Measurements from ENCODE around the gene NEK9.
"Not testable (repeated sequence)": the region's sequence is repeated elsewhere in the genome, so short reads cannot be mapped to it uniquely, and the experiment has no call there.

NEK9 gene

DNA sequence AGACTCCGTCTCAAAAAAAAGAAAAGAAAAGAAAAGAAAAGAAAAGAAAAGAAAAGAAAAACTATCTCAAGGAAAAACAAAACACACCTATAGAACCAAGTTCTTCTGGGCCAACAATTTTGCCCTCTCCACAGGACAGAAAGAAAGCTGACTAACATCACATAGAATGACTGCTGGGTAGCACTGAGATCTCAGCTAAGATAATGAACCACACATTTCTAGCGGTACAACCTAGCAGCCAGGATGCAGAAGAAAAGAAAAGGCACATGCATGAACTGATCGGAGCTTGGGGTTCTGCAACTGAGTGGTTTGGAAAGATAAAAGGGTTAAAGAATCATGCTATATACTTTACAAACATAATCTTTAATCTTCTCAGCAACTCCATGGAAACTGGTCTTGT, 30.1 kb upstream of the NEK9 start:
- Histone ChIP-seq H3K4me3 (no peak overlapping the region), H3K4me1 (peaks cover 23% of the 10 kb centered on the region), H3K9me3 (no peaks in the 10 kb centered on the region), H3K27me3 (ENCODE audit: low read depth) (no peaks in the 10 kb centered on the region), H3K36me3 (replicated peaks) (peaks cover 3% of the 10 kb centered on the region)
- in situ Hi-C loops (cut with MboI; ENCODE audit: low sequenced_read_pairs): no loop called here
- DNase-seq (ENCODE audit: low spot score in 2 of 2): no peak

DNA sequence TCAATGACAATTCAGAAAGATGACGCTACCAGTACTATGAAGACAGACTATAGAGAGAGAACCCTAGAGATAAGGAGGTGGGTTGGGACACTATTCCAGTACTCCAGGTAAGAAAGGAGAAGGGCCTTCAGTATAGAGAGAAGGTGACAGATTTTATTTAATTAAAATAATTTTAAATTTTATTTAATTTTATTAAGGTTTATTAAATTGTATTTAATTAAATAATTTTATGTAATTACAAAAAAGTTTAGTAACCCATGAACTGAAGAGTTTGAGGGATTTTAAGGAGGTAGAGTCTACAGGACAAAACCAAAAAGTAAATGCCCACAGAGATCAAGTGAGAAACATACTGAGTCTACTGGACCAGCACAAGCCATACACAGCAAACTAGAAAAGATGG, 29.3 kb upstream of the NEK9 start:
- peaks cover 23% of the 10 kb centered on the region for H3K4me1 ChIP-seq
- H3K27me3 ChIP-seq (ENCODE audit: low read depth): no peaks in the 10 kb centered on the region
- no peaks in the 10 kb centered on the region for H3K9me3 ChIP-seq
- H3K36me3 ChIP-seq (replicated peaks): peaks cover 8% of the 10 kb centered on the region
- in situ Hi-C loops (cut with MboI; ENCODE audit: low sequenced_read_pairs): no loop called here
- no peak overlapping the region for H3K4me3 ChIP-seq
- DNase-seq (ENCODE audit: low spot score in 2 of 2): no peak

DNA sequence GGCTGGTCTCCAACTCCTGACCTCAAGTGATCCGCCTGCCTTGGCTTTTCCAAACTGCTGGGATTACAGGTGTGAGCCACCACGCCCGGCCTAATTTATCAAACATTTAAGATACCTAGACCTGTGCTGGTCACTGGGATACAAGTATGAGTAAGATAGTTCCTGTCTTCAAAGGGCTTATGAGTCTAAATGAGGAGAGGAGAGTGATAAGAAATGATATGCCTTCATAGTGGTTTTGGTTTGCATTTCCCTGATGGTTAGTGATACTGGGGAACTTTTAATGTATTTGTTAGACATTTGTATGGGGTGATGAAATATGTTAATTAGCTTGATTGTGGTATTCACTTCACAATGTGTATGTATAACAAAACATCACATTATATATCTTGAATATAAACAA, 28.3 kb upstream of the NEK9 start:
- Histone ChIP-seq H3K4me1 (peaks cover 23% of the 10 kb centered on the region), H3K27me3 (ENCODE audit: low read depth) (no peaks in the 10 kb centered on the region), H3K36me3 (replicated peaks) (peaks cover 8% of the 10 kb centered on the region), H3K4me3 (no peak overlapping the region), H3K9me3 (no peaks in the 10 kb centered on the region)
- DNase-seq (ENCODE audit: low spot score in 2 of 2): no peak
- in situ Hi-C loops (cut with MboI; ENCODE audit: low sequenced_read_pairs): no loop called here

DNA sequence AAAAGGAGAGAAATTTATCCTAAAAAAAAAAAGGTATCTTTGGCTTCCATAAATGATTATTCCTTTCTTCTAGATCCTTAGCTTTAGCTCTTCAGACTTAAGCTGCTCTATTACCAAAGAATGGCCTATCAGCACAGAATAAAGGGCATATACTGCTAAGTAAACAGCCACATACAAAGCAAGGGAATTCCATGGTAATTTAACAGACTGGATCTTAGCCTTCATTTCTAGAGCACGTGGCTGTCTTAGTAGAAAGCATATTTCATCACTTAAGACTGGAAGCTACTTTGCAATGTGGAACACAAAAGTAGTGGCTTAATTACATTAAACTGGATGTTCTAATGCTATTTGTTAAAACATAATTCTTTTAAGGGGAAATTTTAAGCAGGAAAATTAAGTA, 26.4 kb upstream of the NEK9 start:
- H3K36me3 ChIP-seq (replicated peaks): peaks cover 11% of the 10 kb centered on the region
- H3K4me3 ChIP-seq: no peak overlapping the region
- peaks cover 17% of the 10 kb centered on the region for H3K4me1 ChIP-seq
- H3K9me3 ChIP-seq: no peaks in the 10 kb centered on the region
- no peaks in the 10 kb centered on the region for H3K27me3 ChIP-seq (ENCODE audit: low read depth)
- DNase-seq (ENCODE audit: low spot score in 2 of 2): peak; percentile 24 to 95
- in situ Hi-C loops (cut with MboI; ENCODE audit: low sequenced_read_pairs): no loop called here

DNA sequence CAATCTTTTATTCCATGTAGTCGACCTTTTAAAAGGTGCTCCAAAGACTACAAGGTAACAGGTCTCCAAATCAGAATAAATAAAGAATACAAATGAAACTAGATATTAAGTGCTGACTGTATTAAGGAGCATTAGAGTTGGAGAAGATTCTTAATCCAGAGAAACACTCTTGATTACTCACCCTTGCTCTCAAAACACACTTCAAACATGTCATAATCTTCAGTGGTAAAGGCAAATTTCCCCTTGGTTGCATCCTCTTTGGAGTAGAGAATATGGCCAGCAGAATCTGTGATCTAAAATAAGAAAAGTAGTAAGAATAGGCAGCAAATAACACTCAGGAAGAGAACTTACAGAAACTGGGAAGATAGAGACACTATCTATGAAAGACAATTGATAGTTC, 25.0 kb upstream of the NEK9 start:
- Histone ChIP-seq H3K9me3 (no peaks in the 10 kb centered on the region), H3K4me1 (peaks cover 17% of the 10 kb centered on the region), H3K36me3 (replicated peaks) (peaks cover 11% of the 10 kb centered on the region), H3K27me3 (ENCODE audit: low read depth) (no peaks in the 10 kb centered on the region), H3K4me3 (no peak overlapping the region)
- no peak for DNase-seq (ENCODE audit: low spot score in 2 of 2)
- in situ Hi-C loops (cut with MboI; ENCODE audit: low sequenced_read_pairs): no loop called here

DNA sequence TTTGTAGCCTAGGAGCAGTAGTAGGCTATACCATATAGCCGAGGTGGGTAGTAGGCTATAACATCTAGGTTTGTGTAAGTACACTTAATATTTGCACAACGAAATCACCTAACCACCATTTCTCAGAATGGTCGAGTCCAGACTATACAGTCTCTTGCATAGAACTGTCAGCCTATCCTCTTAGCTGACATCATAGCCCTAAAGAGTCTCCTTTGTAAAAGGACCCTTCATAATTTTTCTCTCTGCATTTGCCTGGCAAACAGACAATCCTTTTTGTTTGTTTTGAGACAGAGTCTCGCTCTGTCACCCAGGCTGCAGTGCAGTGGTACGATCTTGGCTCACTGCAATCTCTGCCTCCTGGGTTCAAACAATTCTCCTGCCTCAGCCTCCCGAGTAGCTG, 23.8 kb upstream of the NEK9 start:
- Histone ChIP-seq H3K4me1 (peaks cover 16% of the 10 kb centered on the region), H3K36me3 (replicated peaks) (peaks cover 19% of the 10 kb centered on the region)
- not testable (repeated sequence) for H3K4me3 ChIP-seq

DNA sequence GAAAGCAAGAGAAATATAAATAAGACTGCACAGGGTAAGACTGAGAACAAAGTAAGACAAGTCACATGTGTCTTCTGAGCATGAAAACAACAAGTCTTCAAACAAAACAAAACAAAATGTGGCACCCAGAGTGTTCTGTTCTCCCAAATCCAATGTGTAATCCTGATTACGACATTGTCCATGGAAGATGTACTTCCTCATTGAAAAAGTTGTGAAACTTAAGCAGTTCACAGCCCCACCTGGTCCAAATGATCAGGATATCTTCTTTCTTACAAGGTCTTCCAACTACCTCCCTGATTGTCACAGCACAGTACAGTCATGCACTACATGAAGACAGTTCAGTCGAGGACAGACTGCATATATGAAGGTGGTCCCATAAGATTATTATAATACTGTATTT, 23.3 kb upstream of the NEK9 start:
- Histone ChIP-seq H3K36me3 (replicated peaks) (peaks cover 19% of the 10 kb centered on the region), H3K4me1 (peaks cover 11% of the 10 kb centered on the region), H3K27me3 (ENCODE audit: low read depth) (no peaks in the 10 kb centered on the region), H3K4me3 (no peak overlapping the region), H3K9me3 (no peaks in the 10 kb centered on the region)
- in situ Hi-C loops (cut with MboI; ENCODE audit: low sequenced_read_pairs): no loop called here
- DNase-seq (ENCODE audit: low spot score in 2 of 2): no peak

More for the DNA sequence above, 23.8 kb upstream of the NEK9 start:
- in situ Hi-C loops (cut with MboI; ENCODE audit: low sequenced_read_pairs); H3K27me3 ChIP-seq (ENCODE audit: low read depth); DNase-seq (ENCODE audit: low spot score in 2 of 2); H3K9me3 ChIP-seq: not testable (repeated sequence)

DNA sequence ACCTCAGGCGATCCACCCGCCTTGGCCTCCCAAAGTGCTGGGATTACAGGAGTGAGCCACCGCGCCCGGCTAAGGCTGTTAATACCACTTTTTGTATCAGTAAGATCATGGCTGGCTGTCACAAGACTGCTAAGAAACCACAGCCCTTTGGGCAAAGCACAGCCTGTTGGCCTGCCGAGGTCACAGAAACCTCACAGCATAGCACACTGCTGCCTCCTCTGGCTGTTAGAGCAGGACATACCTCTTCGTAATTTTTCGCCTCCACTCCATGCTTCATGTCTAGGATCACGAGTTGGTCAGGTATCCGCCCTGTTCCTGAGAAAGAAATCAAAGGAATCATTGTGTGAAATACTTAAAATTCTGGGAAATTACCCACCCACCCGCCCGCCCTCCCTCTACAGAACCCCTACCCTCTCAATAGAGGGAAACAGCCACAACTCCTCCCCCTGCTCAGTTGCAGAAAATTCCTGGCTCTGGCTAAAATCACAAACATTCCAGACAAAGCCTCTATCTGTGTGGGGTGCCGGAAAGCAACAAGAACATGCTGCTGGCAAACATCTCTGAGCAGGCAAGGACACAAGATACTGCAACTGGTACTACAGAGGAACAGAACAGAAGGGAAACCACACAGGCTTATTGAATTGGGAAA, 20.7 kb upstream of the NEK9 start:
- no peaks in the 10 kb centered on the region for H3K9me3 ChIP-seq
- H3K27me3 ChIP-seq (ENCODE audit: low read depth): no peaks in the 10 kb centered on the region
- peaks cover 2% of the 10 kb centered on the region for H3K4me1 ChIP-seq
- in situ Hi-C loops (cut with MboI; ENCODE audit: low sequenced_read_pairs): loop anchor here (25.0 kb wide), 1 partner anchor 515 kb away; the partner anchor contains the start of genes ERG28 and TTLL5
- DNase-seq (ENCODE audit: low spot score in 2 of 2): no peak
- H3K36me3 ChIP-seq (replicated peaks): peaks cover 22% of the 10 kb centered on the region
- no peak overlapping the region for H3K4me3 ChIP-seq

DNA sequence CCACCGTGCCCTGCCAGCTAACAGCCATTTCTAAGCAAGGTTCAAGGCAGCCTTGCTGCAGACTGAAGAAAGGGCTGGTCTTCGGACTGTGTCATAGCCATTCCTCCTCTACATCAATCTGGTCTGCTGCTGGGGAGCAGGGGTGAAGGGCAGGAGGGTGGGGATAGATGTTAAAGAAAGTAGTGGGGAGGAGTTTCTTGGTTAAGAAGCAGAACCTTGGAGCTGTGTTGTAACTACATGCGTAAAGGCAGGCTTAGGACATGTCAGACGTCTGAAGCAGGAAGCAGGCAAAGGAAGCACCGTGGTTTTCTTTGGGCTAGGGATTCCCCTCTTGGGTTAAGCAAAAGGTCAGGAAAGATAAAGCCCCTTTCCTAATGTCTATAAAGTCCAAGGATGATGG, 18.1 kb upstream of the NEK9 start:
- Histone ChIP-seq H3K4me1 (no peaks in the 10 kb centered on the region), H3K36me3 (replicated peaks) (peaks cover 14% of the 10 kb centered on the region)
- in situ Hi-C loops (cut with MboI; ENCODE audit: low sequenced_read_pairs): loop anchor here (25.0 kb wide), 1 partner anchor 517 kb away; the partner anchor contains the start of genes ERG28 and TTLL5

DNA sequence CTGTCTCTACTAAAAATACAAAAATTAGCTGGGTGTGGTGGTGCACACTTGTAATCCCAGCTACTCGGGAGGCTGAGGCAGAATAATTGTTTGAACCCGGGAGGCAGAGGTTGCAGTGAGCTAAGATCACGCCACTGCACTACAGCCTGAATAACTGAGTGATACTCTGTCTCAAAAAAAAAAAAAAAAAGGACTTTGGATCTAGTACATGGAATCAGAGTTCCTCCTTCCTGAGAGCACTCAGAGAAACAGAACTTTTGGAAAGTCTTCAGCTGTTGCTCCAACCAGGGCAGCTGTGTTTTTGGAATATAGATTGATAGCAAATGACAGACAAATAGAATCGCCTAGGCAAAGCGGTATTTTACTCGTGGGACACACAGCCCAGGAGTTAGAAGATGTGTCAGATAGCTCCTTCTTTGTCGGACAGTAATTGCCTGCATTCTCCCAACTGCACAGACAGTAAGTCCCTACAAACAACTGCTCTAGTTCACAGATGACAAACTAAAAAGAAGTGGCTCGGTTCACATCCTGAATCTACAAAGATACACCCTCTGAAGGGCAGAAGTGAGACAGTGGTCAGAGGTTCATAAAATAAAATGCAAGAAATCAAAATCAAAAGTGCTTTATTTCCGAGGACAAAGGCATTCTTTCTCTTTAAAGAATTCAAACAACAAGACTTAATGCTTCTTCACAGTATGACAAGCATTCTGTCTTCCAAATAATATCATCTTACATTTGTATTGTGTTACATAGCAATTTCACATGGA, 17.1 kb upstream of the NEK9 start:
- DNase-seq (ENCODE audit: low spot score in 2 of 2): no peak
- H3K27me3 ChIP-seq (ENCODE audit: low read depth): no peaks in the 10 kb centered on the region
- H3K4me1 ChIP-seq: peaks cover 2% of the 10 kb centered on the region
- in situ Hi-C loops (cut with MboI; ENCODE audit: low sequenced_read_pairs): loop anchor here (25.0 kb wide), 1 partner anchor 518 kb away; the partner anchor contains the start of genes ERG28 and TTLL5
- H3K4me3 ChIP-seq: no peak overlapping the region
- peaks cover 14% of the 10 kb centered on the region for H3K36me3 ChIP-seq (replicated peaks)
- H3K9me3 ChIP-seq: no peaks in the 10 kb centered on the region

More for the DNA sequence above, 18.1 kb upstream of the NEK9 start:
- no peak overlapping the region for H3K4me3 ChIP-seq
- H3K27me3 ChIP-seq (ENCODE audit: low read depth): no peaks in the 10 kb centered on the region
- H3K9me3 ChIP-seq: no peaks in the 10 kb centered on the region
- DNase-seq (ENCODE audit: low spot score in 2 of 2): no peak

DNA sequence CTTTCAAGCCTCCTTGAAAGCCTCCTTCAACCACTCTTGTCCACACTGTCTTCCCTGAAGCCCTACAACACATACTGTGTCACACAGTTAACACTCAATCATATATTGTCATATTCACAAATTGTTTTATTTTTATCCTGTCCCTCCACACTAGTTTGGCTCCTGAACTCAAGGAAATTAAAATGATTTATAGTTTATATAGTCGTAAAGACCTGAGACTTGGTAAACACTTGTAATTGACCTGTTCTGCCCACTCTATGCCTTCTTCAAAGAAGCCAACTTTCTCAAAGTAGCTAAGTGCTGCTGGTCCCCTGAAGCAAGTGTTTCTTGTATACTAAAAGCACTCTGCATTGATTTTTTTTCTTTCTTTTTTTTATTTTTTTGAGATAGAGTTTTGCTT, 15.6 kb upstream of the NEK9 start:
- Histone ChIP-seq H3K36me3 (replicated peaks) (peaks cover 12% of the 10 kb centered on the region), H3K9me3 (no peaks in the 10 kb centered on the region), H3K4me3 (no peak overlapping the region), H3K4me1 (peaks cover 15% of the 10 kb centered on the region), H3K27me3 (ENCODE audit: low read depth) (no peaks in the 10 kb centered on the region)
- in situ Hi-C loops (cut with MboI; ENCODE audit: low sequenced_read_pairs): loop anchor here (25.0 kb wide), 1 partner anchor 520 kb away; the partner anchor contains the start of genes ERG28 and TTLL5
- no peak for DNase-seq (ENCODE audit: low spot score in 2 of 2)

DNA sequence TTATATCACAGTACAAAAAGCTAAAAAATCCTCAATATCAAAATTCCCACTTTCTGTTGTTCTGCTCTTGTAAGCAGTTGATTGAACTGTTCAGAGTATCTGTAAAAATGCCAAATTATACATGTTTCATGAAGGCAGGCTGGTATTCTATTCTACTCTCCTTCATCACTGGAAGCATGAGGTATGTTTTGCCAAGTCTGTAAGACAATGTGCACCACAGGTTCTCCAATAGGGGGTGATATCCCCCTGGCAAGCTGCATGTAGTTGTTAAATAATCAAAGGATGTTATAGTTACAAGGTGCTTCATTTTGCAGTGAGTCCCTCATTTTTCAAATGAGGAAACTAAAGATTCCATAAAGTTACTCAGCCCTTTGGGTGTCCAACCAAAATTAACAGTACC, 15.1 kb upstream of the NEK9 start:
- in situ Hi-C loops (cut with MboI; ENCODE audit: low sequenced_read_pairs): loop anchor here (25.0 kb wide), 1 partner anchor 520 kb away; the partner anchor contains the start of genes ERG28 and TTLL5
- Histone ChIP-seq H3K36me3 (replicated peaks) (peaks cover 12% of the 10 kb centered on the region), H3K27me3 (ENCODE audit: low read depth) (no peaks in the 10 kb centered on the region), H3K4me1 (peaks cover 15% of the 10 kb centered on the region), H3K4me3 (no peak overlapping the region), H3K9me3 (no peaks in the 10 kb centered on the region)
- no peak for DNase-seq (ENCODE audit: low spot score in 2 of 2)

DNA sequence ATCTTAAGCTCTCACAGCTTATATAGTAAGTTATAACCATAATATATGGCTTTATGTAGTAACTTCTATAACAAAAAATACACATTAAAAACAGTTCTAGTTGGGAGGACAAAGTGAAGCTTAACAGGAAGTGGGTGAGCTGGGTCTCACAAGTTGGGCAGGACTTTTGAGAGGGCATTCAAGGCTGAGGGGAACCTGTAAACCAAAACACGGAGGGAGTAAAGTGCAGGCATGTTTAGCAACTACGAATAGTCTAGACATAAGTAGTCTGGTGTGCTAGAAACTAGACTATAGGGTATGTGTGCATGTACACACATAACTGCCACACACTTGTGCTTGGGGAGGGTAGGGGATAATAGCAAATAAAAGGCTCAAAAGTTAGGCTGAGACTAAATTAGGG, 14.2 kb upstream of the NEK9 start:
- no peaks in the 10 kb centered on the region for H3K9me3 ChIP-seq
- no peaks in the 10 kb centered on the region for H3K27me3 ChIP-seq (ENCODE audit: low read depth)
- H3K4me1 ChIP-seq: peaks cover 15% of the 10 kb centered on the region
- no peak for DNase-seq (ENCODE audit: low spot score in 2 of 2)
- in situ Hi-C loops (cut with MboI; ENCODE audit: low sequenced_read_pairs): loop anchor here (25.0 kb wide), 1 partner anchor 521 kb away; the partner anchor contains the start of genes ERG28 and TTLL5
- H3K36me3 ChIP-seq (replicated peaks): peaks cover 8% of the 10 kb centered on the region
- no peak overlapping the region for H3K4me3 ChIP-seq

DNA sequence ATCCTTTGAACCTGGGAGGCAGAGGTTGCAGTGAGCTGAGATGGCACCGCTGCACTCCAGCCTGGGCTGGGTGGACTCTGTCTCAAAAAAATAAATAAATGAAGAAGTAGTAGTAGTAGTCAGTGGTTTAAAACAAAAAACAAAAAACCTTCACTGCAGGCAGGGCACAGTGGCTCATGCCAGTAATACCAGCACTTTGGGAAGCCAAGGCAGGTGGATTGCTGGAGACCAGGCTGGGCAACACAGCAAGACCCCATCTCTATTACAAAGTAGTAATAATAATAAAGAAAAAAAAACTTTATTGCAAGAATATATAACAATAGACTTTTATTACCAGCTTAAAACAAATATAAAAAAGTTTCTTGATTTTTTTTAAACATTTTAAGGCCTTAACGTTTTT, 13.8 kb upstream of the NEK9 start:
- no peak for DNase-seq (ENCODE audit: low spot score in 2 of 2)
- no peak overlapping the region for H3K4me3 ChIP-seq
- no peaks in the 10 kb centered on the region for H3K27me3 ChIP-seq (ENCODE audit: low read depth)
- no peaks in the 10 kb centered on the region for H3K9me3 ChIP-seq
- H3K36me3 ChIP-seq (replicated peaks): peaks cover 5% of the 10 kb centered on the region
- peaks cover 15% of the 10 kb centered on the region for H3K4me1 ChIP-seq
- in situ Hi-C loops (cut with MboI; ENCODE audit: low sequenced_read_pairs): loop anchor here (25.0 kb wide), 1 partner anchor 522 kb away; the partner anchor contains the start of genes ERG28 and TTLL5
